ENCODE measurements around the gene C10orf67. TPM values are rescaled to one million over a fixed set of nuclear protein-coding genes. Genes with fewer than 3 reads are reported as not detected.
A peak's percentile ranks its signal among the peaks of the same experiment; 100 is the strongest.

The C10orf67 gene
- total RNA-seq, 4 donors from 2014 or later = not detected

- no peak for TF ChIP-seq POLR2A (IDR thresholded peaks at IDR 0.05; ENCODE audit: low read depth)
- TF ChIP-seq EP300 (IDR thresholded peaks at IDR 0.05) = no peak
- Histone ChIP-seq H3K9me3 (no peaks in the 10 kb centered on the region), H3K27ac (replicated peaks in 1 of 4) (no peak overlapping the region), H3K27me3 (peaks cover 0 to 25% (median 0%) of the 10 kb centered on the region in 4 donors), H3K4me1 (peaks cover 9 to 37% (median 34%) of the 10 kb centered on the region in 4 donors), H3K36me3 (no peaks in the 10 kb centered on the region), H3K4me3 (no peak overlapping the region)
- DNase-seq (ENCODE audit: extremely low spot score) = peak; percentile 84
- intact Hi-C loops (cut with DNase I) = no loop called here
- 92% methylated on average over 11 of the region's 11 CpGs for WGBS
These were observed 2.2 kb downstream of the C10orf67 start for GRCh38 chr10:23342213-23342884.

GRCh38 chr10:23341004-23341403 lies 3.6 kb downstream of the C10orf67 start:
- no peak for TF ChIP-seq POLR2AphosphoS5 (IDR thresholded peaks at IDR 0.05)
- no peak for TF ChIP-seq POLR2A (IDR thresholded peaks at IDR 0.05; ENCODE audit: low read depth)
- TF ChIP-seq EP300 (IDR thresholded peaks at IDR 0.05) = no peak
- Histone ChIP-seq H3K27me3 (peaks cover 0 to 22% (median 0%) of the 10 kb centered on the region in 4 donors), H3K4me3 (no peak overlapping the region), H3K4me1 (peaks cover 5 to 28% (median 23%) of the 10 kb centered on the region in 4 donors), H3K27ac (replicated peaks in 1 of 4) (no peak overlapping the region), H3K36me3 (no peaks in the 10 kb centered on the region), H3K9me3 (no peaks in the 10 kb centered on the region)
- intact Hi-C loops (cut with DNase I) = no loop called here
- WGBS = 51% methylated on average over 2 of the region's 2 CpGs
- DNase-seq (ENCODE audit: extremely low spot score) = peak; percentile 29

- Histone ChIP-seq H3K4me1 (peaks cover 5 to 22% (median 19%) of the 10 kb centered on the region in 4 donors), H3K27ac (replicated peaks in 1 of 4) (no peak overlapping the region)
These were observed 4.2 kb downstream of the C10orf67 start for GRCh38 chr10:23340354-23340753.

GRCh38 chr10:23338886-23339285 lies 5.7 kb downstream of the C10orf67 start:
- Histone ChIP-seq H3K4me3 (no peak overlapping the region), H3K27ac (replicated peaks in 1 of 4) (no peak overlapping the region), H3K36me3 (no peaks in the 10 kb centered on the region), H3K27me3 (peaks cover 0 to 8% (median 0%) of the 10 kb centered on the region in 4 donors), H3K4me1 (peaks cover 4 to 9% (median 6%) of the 10 kb centered on the region in 4 donors), H3K9me3 (no peaks in the 10 kb centered on the region)
- TF ChIP-seq CTCF (IDR thresholded peaks at IDR 0.05) (no peak), POLR2AphosphoS5 (IDR thresholded peaks at IDR 0.05) (no peak), EP300 (IDR thresholded peaks at IDR 0.05) (no peak), POLR2A (IDR thresholded peaks at IDR 0.05; ENCODE audit: low read depth) (no peak)
- DNase-seq (ENCODE audit: extremely low spot score) = no peak
- intact Hi-C loops (cut with DNase I) = no loop called here
- 79% methylated on average over 1 of the region's 1 CpG for WGBS

More at GRCh38 chr10:23340354-23340753, 4.2 kb downstream of the C10orf67 start:
- Histone ChIP-seq H3K4me3 (no peak overlapping the region), H3K9me3 (no peaks in the 10 kb centered on the region), H3K36me3 (no peaks in the 10 kb centered on the region), H3K27me3 (peaks cover 0 to 19% (median 0%) of the 10 kb centered on the region in 4 donors)
- WGBS = 96% methylated on average over 4 of the region's 4 CpGs
- peak; percentile 21 for DNase-seq (ENCODE audit: extremely low spot score)
- intact Hi-C loops (cut with DNase I) = no loop called here
- TF ChIP-seq POLR2AphosphoS5 (IDR thresholded peaks at IDR 0.05) (no peak), CTCF (IDR thresholded peaks at IDR 0.05) (no peak), EP300 (IDR thresholded peaks at IDR 0.05) (no peak)

- intact Hi-C loops (cut with DNase I) = no loop called here
- 80% methylated on average over 11 of the region's 11 CpGs for WGBS
- Histone ChIP-seq H3K27ac (replicated peaks in 1 of 4) (no peak overlapping the region), H3K36me3 (no peaks in the 10 kb centered on the region), H3K9me3 (no peaks in the 10 kb centered on the region), H3K4me3 (no peak overlapping the region), H3K4me1 (peaks cover 0 to 5% (median 2%) of the 10 kb centered on the region in 4 donors), H3K27me3 (peaks cover 0 to 2% (median 0%) of the 10 kb centered on the region in 4 donors)
- DNase-seq (ENCODE audit: extremely low spot score) = peak; percentile 86
- TF ChIP-seq POLR2AphosphoS5 (IDR thresholded peaks at IDR 0.05) (no peak), EP300 (IDR thresholded peaks at IDR 0.05) (no peak), CTCF (IDR thresholded peaks at IDR 0.05) (no peak)
These were observed 6.3 kb downstream of the C10orf67 start for GRCh38 chr10:23338155-23338828.
